ENCODE measurements around the gene GMDS.
"Not testable (repeated sequence)": the region's sequence is repeated elsewhere in the genome, so short reads cannot be mapped to it uniquely, and the experiment has no call there.

GMDS gene

GRCh38 chr6:1858196-1858595, 387.2 kb downstream of the GMDS start:
- no peak for DNase-seq (ENCODE audit: low read depth in 2 of 2)

DNA sequence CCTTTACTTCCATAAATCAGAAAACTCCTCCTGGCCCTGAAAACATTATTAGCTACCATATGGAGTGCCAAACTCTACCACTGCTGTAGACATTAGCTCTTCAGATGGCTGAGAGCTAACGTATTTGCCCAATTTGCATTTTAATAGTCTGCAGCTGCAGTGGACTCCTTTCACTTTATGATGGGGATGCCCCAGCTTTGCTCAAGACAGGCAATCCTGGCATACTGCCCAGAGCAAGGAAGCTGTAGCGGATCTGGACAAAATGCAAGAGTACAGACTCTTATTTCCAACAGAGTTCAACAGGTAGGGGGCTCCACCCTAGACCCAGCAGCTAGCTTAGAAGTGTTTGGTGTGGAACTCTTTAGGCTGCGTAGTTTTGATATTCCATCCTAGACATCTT, 389.0 kb downstream of the GMDS start:
- no peak for DNase-seq (ENCODE audit: low read depth in 2 of 2)

GRCh38 chr6:1855890-1856289, 389.5 kb downstream of the GMDS start:
- DNase-seq (ENCODE audit: low read depth in 2 of 2) = no peak

DNA sequence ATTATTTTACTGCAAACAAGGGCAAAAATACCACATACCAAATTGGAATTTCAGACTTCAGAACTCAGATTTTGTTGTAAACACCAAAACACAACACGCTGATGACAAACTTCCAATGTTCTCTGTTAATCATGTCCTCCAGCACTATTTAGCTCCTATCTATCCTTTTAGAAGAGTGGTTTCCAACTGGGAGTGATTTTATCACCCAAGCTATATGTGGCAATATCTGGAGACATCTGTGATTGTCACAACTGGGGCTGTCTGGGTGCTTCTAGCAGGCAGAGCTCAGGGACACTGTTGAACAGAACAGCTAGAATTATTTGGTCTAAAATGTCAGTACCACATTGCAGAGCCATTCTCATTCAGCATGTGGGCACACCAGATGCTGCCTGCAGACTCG, 391.1 kb downstream of the GMDS start:
- no peak for DNase-seq (ENCODE audit: low read depth in 2 of 2)

- no peak for DNase-seq (ENCODE audit: low read depth in 2 of 2)
Measured at GRCh38 chr6:1853761-1854160, 391.6 kb downstream of the GMDS start.

GRCh38 chr6:1851681-1852456, 393.5 kb downstream of the GMDS start:
- DNase-seq (ENCODE audit: low read depth in 2 of 2) = no peak

DNA sequence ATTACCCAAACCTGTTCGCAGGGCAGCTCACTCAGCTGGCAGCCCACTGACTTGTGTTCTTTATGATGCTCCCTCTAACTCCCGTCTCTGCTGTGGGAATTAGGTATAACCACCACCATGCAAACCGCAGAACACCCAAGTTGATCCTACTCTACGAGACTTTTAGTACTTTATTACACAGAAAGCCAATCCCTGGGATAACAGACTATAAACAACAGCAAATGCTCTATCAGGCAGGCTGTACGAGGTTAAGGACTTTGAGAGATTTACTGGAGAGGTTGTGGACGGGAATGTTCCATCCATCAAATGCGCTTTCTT, 394.6 kb downstream of the GMDS start:
- no peak for DNase-seq (ENCODE audit: low read depth in 2 of 2)

DNA sequence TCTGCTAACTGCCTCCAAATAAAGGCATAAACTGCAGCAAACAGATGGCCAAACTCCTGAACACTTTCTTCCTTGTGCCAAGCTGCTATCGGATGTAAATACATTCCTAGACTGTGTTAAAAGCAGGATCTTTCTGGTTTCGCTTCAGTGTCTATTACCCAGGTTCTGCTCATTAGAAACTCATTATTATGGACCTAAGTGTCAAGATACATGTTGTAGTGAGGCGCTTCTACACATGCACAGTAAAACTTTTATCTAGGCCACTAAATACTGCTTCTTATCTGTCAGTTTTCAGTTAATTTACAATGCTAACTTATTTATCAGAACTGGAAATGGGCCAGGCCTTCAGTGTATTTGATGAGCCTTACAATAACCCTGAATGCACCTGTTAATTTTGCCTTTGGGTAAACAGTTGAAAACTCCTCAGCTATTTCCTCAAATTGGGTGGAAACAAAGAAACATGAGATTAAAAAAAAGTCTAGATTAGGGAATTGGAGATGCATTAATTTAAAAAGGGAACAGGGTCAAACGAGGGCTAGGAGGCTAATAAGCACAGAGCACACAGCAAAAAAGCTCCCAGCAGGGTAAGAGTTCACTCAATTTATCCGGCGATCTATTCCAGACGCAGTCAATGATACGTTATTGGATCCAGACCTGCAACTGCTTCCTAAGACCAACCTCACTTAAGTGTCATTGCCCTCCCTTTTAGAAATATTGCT, 395.1 kb downstream of the GMDS start:
- DNase-seq (ENCODE audit: low read depth in 2 of 2) = no peak

GRCh38 chr6:1849691-1850090, 395.7 kb downstream of the GMDS start:
- no peak for DNase-seq (ENCODE audit: low read depth in 2 of 2)

GRCh38 chr6:1848752-1849151, 396.7 kb downstream of the GMDS start:
- no peak for DNase-seq (ENCODE audit: low read depth in 2 of 2)

- no peak for DNase-seq (ENCODE audit: low read depth in 2 of 2)
Measured at GRCh38 chr6:1846611-1847010, 398.8 kb downstream of the GMDS start.

GRCh38 chr6:1845543-1845942, 399.9 kb downstream of the GMDS start:
- DNase-seq (ENCODE audit: low read depth in 2 of 2) = not testable (repeated sequence)

- no peak for DNase-seq (ENCODE audit: low read depth in 2 of 2)
Measured at GRCh38 chr6:1842334-1842733, 403.1 kb downstream of the GMDS start.

GRCh38 chr6:1841136-1841535, 404.3 kb downstream of the GMDS start:
- DNase-seq (ENCODE audit: low read depth in 2 of 2) = no peak

GRCh38 chr6:1840491-1841121, 404.8 kb downstream of the GMDS start:
- DNase-seq (ENCODE audit: low read depth in 2 of 2) = no peak

GRCh38 chr6:1839361-1839760, 406.0 kb downstream of the GMDS start:
- DNase-seq (ENCODE audit: low read depth in 2 of 2) = no peak

- DNase-seq (ENCODE audit: low read depth in 2 of 2) = no peak
Measured at GRCh38 chr6:1838604-1839213, 406.7 kb downstream of the GMDS start.

- no peak for DNase-seq (ENCODE audit: low read depth in 2 of 2)
Measured at GRCh38 chr6:1837826-1838225, 407.6 kb downstream of the GMDS start.

GRCh38 chr6:1836690-1837089, 408.7 kb downstream of the GMDS start:
- DNase-seq (ENCODE audit: low read depth in 2 of 2) = no peak

DNA sequence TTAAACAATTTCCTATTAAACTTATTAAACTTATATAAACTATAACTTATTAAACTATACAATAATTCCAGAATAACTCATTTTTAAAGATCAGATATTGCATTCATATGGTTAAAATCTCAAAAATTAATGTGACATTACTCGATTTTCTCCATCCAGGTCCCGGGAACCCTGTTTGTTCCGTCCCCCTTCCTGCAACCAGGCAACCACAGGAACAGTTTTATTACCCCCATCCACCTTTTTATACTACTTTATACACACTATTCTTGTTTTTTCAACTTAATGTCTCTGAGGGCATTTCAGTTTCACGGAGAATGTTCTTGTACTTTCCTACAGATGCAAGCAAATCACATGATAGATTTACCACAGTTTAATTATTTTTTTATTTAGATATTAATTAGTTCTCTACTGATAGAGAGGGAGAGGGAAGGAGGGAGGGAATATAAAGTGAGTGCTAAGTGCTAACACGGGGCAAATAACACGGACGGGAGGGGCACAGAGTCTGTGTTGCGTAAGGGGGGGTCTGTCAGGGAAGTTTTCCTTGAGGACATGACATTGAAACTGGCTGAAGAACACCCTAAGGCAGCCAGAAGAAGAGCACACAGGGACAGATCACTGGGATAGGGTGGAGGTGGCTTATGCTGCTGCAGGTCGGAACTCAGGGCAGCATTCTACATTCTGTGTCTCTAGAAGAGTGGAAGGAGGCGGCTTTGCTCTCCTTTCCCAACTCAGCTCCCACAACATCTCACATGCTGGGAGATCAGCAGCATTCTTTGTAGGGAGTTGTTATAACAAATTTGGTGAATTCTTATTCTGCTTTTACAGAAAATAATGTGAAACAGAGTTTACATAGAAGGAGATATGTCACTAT, 410.5 kb downstream of the GMDS start:
- no peak for DNase-seq (ENCODE audit: low read depth in 2 of 2)

DNA sequence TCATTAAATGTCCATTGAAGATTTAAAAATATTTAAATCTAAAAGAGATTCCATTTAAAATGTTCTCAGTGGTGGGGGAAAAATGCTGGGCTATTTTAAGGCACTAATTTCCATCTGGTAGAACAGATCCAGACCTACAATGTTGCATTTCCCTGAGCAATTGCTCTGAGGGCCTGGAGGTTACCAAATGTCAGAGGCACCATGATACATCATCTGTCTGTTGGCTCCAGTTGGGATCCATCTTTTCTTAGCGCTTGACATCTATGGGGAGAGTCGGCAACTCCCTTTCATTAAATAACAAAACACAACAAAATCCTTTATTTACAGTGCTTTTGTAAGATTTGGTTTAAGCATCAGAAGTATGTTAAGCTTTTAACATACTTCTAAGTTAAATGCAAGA, 411.2 kb downstream of the GMDS start:
- DNase-seq (ENCODE audit: low read depth in 2 of 2) = no peak
